SHP77 (cell line): Measurements from ENCODE around the gene TLL2.

Source experiments
- DNase-seq, 2 experiments: peaks; one replicate each; lab custom pipeline; 2025; lab: John Stamatoyannopoulos, UW

TLL2 gene

GRCh38 chr10:96463562-96463961 is 50.2 kb downstream of the TLL2 start:
- no peak for DNase-seq

DNA sequence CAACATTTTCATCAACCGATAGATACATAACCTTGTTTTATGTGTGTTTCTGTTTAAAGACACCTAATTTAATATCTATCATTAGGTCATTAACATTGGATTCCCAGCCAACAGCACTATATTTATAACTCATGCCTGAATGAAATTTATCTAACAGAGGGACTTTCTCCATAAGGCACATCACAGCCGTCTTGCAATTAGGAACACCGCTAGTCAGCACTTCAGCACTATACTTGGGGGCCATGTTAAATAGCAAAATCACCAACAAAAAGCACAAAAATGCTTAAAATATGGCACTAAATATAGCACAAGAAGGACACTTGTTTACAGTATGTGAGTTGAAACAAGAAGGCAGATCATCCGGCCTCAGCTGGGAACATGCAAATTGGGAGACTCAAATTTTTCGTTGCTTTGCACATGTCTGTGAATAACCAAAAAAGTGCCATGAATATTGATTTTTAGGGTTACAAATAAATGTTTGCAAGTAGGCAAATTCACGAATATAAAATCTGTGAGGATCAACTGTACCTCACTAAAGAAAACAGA is 51.0 kb downstream of the TLL2 start:
- no peak for DNase-seq

- DNase-seq, result no peak
These were observed 53.4 kb downstream of the TLL2 start for GRCh38 chr10:96460316-96460715.

DNA sequence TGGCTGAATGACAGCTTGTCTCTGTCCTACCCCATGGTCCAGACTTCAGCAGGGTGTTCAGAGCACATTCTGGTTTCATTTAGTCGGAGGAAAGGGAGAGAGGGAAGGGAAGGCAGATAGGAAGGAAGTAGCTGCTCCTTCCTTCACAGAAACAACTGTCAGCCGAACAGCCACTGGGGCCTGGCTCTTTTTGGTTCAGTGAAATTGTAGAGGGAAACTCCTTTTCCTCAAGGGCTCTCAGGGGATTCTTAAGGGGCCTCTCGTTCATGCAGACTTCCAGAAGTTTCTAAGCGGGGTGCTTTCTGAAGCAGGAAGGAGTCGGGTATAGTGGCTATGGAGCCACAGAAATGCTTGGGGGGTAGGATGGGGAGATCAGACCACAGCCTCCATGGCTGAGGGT is 56.4 kb downstream of the TLL2 start:
- no peak for DNase-seq

GRCh38 chr10:96456296-96456840 is 57.4 kb downstream of the TLL2 start:
- no peak for DNase-seq

DNA sequence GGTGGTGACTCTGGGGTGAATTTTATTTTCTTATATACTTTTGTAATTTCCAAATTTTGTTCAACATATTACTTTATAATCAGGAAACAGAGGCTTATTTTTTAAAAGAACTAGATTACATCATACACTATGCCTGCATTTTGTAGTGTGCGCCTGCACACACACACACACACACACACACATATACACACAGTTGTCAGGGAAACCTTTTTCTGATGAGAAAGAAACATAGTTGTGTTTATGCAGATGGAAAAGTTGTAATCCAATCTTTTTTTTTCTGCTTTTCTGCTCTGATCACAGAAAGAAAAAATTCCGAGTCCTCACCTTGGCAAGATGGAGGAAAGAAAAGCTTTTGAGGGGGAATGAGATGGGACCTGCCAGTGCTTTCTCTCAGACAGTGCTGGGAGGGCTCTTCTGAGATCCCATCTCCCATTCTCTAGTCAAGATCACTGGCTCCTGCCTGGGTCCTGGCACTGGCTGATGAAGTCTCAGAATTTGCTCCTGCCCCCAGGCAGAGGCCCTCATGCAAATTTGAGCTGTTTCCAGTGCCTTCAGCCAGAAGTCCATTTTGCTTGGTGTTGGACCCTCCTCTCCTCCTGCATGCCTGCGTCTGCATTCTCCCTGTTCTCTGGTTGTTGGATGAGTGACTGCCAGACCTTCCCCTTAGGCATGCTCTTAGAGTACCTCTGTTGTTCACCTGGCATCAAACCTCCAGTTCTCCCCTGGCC is 59.7 kb downstream of the TLL2 start:
- no peak for DNase-seq

- no peak for DNase-seq
These were observed 61.1 kb downstream of the TLL2 start for GRCh38 chr10:96452494-96453153.

GRCh38 chr10:96450529-96451207 is 63.1 kb downstream of the TLL2 start:
- no peak for DNase-seq

- DNase-seq, result no peak
These were observed 65.2 kb downstream of the TLL2 start for GRCh38 chr10:96448558-96448957.

DNA sequence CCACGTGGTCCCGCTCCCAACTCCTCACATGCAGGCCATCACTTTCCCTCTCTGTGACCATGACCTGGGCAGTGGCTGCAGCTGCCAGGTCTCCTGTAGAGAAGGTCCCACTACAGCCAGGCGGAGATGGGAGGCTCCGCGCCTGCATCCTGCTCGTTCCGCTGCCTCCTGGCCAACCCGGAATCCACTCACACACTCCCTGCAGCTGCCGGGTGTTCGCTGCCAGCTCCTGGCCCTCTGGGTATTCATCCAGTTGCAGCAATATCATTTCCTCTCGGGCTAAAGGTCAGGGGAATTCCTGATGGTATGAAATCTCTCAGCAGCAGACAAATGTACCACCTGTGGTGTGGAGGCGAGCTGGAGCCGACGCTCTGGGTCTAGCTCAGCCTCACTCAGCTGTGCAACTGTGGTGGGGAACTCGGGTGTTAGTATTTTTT is 65.7 kb downstream of the TLL2 start:
- peak in 1 of 2 experiments; percentile 63 for DNase-seq

GRCh38 chr10:96446966-96447596 is 66.6 kb downstream of the TLL2 start:
- DNase-seq, result no peak

DNA sequence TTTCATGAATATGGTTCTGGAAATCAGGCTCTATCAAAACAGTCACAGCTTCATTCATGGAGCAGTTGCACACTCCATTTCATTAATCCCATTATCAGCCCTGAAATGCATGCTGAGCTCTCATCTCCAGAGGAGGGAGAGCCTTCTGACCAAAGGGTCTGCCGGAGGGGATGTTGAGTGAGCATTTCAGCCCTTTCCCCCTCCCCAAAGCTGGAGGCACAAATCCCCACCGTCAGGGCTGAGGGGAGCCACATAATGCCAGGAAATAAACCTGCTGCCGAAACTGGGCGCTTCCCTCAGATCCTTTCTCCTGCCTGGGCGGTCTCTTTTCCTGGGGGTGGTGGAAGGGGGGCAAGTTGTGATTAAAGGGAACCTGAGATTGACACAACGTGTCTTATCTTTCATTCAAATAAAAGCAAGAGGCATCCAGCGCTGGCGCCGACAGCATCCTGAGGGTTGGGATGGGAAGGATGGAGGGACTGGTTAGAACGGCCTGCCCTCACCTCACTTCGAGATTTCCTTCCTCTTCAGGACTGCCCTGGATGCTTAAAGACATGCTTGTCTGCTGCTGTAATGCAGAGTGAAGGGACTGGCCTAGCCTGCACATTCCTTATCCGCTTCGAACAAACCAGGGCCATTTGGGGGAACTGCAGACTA is 71.6 kb downstream of the TLL2 start:
- no peak for DNase-seq

DNA sequence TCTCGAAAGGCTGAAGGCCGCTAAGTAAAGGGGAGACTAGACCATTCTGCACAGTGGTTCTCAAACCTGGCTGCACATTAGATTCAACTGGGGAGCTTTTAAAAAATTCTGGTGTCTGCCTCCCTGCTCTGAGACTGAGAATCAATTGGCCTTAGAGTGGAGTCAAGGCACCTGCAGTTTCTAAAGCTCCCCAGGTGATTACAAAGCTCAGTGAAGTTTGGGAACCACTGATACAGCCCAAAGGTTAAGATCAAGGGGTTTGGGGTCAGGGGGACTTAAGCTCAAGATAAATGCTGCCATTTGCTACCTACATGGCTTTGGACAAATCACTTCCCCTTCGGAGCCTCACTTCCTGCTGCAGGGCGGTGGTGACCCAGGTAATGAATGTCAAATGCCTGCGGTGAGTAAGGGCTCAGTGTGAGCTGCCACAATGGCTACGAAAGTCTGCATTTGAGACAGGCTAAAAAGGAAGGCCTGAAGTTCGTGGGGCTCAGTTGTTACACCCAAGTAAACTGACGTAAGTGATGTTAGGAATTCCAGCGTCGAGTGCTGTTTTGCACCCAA is 72.3 kb downstream of the TLL2 start:
- no peak for DNase-seq

DNA sequence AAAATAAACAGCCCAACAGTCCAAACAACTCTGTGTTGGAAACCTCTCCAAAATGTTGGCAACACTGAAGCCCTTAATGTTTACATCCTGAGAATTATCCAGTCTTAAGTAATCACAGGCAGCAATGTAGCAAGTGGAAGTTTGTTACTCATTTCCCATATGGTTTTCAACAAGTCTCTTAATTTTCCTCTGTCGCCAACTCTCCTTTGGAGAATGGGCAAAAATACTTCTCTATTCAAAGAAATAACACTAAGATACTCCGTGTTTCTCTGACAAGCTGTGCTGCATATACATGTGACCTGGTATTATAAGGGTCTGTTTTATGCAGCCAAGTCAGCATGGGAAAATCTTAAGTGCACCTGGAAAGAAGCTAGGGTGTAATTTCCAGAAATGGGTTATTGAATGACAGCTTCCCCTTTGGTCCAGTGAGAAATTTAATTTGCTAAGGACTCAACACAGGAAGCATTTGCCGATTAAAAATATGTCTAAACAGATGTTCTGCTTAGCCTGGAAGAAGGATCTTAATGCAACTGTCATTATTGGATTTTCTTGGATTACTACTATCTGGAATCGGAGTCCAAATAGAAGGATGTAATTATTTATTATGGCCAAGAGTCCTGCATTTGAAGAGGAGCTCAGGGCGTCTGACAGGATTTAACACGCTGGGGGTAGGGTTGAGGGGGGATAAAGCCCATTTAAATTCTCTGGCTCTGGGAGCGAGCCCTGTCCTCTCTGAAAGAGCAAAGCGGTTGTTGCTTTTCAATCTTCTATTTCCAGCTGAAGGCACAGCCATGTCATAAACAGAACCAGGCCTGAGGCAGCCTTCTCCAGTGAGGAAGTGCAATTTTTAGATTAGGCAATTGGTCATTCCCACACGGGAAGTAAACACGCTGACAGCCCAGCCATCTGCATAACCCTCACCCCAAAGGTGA is 73.1 kb downstream of the TLL2 start:
- no peak for DNase-seq

DNA sequence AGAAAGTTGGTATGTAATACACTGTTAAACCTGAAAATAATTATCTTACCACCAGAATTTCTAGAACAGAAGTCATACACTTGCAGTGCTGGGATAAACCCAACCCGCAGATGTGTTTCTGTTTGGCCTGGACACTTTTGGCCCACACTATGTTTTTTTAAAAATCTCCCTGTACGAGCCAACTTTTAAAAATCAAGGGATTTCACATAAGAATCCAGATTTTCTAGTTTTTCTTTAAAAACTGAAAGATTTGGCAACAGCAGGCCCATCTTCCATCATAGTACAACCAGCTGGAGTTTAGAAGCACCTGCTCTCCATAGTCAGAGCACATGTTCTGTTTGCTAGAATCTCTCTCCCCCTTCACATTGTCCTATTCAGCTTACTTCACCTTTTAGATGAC is 74.0 kb downstream of the TLL2 start:
- no peak for DNase-seq

GRCh38 chr10:96436035-96436434 is 77.7 kb downstream of the TLL2 start:
- DNase-seq, result no peak

DNA sequence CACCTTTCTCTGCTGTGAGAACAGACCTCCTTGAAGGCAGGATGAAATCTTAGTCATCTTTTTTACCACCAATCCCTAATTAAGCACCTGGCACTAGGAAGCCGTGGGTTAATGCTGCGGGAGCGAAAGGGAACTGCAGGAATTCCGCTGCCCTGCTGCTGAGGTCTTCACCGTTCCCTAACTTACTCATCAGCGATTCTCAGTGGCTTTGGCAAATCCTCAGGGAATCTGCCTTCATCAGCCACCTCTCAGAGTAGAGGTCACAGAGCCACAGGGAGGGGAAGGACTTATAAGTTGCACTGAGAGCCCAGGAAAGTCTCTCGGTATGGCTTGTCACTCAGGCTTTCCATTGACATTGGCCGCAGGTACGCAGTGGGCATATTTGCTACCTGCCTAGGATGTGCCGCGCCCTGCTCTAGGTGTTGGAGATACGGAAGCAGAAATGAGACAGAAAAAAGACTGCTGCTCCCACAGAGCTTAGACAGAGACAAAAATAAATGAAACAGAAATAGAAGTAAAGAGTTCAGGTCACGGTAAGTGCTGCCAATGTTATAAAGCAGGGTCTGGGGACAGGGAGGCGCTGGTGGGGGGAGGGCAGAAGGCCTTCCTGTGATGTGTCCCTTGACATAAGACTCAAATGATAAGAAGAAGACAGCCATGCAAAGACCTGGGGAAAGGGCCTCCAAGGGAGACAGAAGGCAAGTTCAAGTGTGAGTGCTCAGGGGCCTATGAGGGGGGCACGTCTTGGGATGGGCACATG is 82.3 kb downstream of the TLL2 start:
- DNase-seq, result no peak

- DNase-seq, result no peak
These were observed 86.4 kb downstream of the TLL2 start for GRCh38 chr10:96427291-96427690.

- DNase-seq, result no peak
These were observed 91.2 kb downstream of the TLL2 start for GRCh38 chr10:96422525-96422924.
